ENCODE measurements around the gene FAM98A.

Gene FAM98A

GRCh38 chr2:33599175-33599942, at the start of gene FAM98A:
Gene FAM98A (minus strand): TSS chr2:33599299. CDS start chr2:33599221, 78 bp downstream.
- peak; percentile 97 to 98 for DNase-seq (ENCODE audit: low read depth in 2 of 2)

GRCh38 chr2:33645861-33646260, 46.8 kb upstream of the FAM98A start:
- no peak for DNase-seq (ENCODE audit: low read depth in 2 of 2)

GRCh38 chr2:33644215-33644614, 45.1 kb upstream of the FAM98A start:
- no peak for DNase-seq (ENCODE audit: low read depth in 2 of 2)

- no peak for DNase-seq (ENCODE audit: low read depth in 2 of 2)
These were observed 36.9 kb upstream of the FAM98A start for GRCh38 chr2:33636001-33636400.

GRCh38 chr2:33634261-33634910, 35.3 kb upstream of the FAM98A start:
- DNase-seq (ENCODE audit: low read depth in 2 of 2): no peak

GRCh38 chr2:33633315-33633714, 34.2 kb upstream of the FAM98A start:
- DNase-seq (ENCODE audit: low read depth in 2 of 2): no peak

- no peak for DNase-seq (ENCODE audit: low read depth in 2 of 2)
These were observed 33.7 kb upstream of the FAM98A start for GRCh38 chr2:33632831-33633230.

- no peak for DNase-seq (ENCODE audit: low read depth in 2 of 2)
These were observed 29.1 kb upstream of the FAM98A start for GRCh38 chr2:33628031-33628827.

GRCh38 chr2:33619028-33619427, 19.9 kb upstream of the FAM98A start:
- DNase-seq (ENCODE audit: low read depth in 2 of 2): no peak

GRCh38 chr2:33617989-33618388, 18.9 kb upstream of the FAM98A start:
- DNase-seq (ENCODE audit: low read depth in 2 of 2): no peak

- DNase-seq (ENCODE audit: low read depth in 2 of 2): no peak
These were observed 18.3 kb upstream of the FAM98A start for GRCh38 chr2:33617401-33617800.

GRCh38 chr2:33616873-33617272, 17.8 kb upstream of the FAM98A start:
- DNase-seq (ENCODE audit: low read depth in 2 of 2): no peak

- no peak for DNase-seq (ENCODE audit: low read depth in 2 of 2)
These were observed 15.1 kb upstream of the FAM98A start for GRCh38 chr2:33614190-33614589.

- no peak for DNase-seq (ENCODE audit: low read depth in 2 of 2)
These were observed 8.8 kb upstream of the FAM98A start for GRCh38 chr2:33607905-33608304.

- DNase-seq (ENCODE audit: low read depth in 2 of 2): no peak
These were observed 8.2 kb upstream of the FAM98A start for GRCh38 chr2:33607251-33607721.

- no peak for DNase-seq (ENCODE audit: low read depth in 2 of 2)
These were observed 7.5 kb upstream of the FAM98A start for GRCh38 chr2:33606622-33607021.

- DNase-seq (ENCODE audit: low read depth in 2 of 2): no peak
These were observed 7.0 kb upstream of the FAM98A start for GRCh38 chr2:33606100-33606499.

GRCh38 chr2:33605056-33605455, 6.0 kb upstream of the FAM98A start:
- DNase-seq (ENCODE audit: low read depth in 2 of 2): no peak

- no peak for DNase-seq (ENCODE audit: low read depth in 2 of 2)
These were observed 4.3 kb upstream of the FAM98A start for GRCh38 chr2:33603416-33603815.

GRCh38 chr2:33602201-33602830, 3.2 kb upstream of the FAM98A start:
- DNase-seq (ENCODE audit: low read depth in 2 of 2): no peak

- no peak for DNase-seq (ENCODE audit: low read depth in 2 of 2)
These were observed 769 bp upstream of the FAM98A start for GRCh38 chr2:33599943-33600192.

- DNase-seq (ENCODE audit: low read depth in 2 of 2): peak; percentile 26 to 39
These were observed 431 bp downstream of the FAM98A start for GRCh38 chr2:33598561-33599174.

All from stimulated activated CD4-positive, alpha-beta T cell treated with anti-CD3 and anti-CD28 coated beads, Interleukin-15, amount 100 ng/mL, for 48 hours (primary cell).